ENCODE data around the gene WASF3.
"Not testable (repeated sequence)": the region's sequence is repeated elsewhere in the genome, so short reads cannot be mapped to it uniquely, and the experiment has no call there.

The WASF3 gene

DNA sequence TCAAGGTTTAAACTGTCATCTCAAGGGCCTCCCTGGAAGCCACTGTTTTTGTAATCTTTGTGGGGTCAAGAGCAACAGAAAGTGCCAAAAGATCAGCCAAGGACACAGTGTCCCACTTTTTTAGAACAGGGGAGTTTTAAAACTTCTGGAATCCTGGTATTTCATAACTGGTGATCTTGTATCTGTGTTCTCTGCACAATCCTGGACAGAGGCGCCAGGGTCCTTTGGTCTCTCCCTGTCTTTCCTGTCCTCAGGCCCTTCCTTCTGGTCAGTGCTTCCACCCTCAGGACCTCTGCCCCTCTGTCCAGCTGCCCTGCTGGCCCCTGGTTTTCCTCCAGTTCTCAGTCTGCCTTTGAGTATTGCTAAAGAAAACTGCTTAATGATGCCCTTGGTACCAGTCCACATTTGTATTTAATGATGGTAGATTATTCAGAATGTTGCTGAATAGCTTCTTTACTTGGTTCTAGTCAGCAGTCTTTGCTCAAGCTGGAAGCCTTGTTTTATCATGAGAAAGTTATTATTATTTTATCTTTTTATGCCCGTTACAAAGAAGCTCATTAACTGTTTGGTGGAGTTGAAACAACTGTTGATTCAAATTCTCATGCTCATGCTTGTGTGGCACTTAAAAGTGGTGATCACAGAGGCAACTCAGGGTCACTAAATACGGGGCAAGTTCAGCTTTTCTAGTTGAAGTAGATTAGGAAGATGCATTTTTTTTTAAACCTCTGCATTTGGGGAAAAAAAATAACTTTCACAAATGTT is 47.5 kb downstream of the WASF3 start:
- DNase-seq (no peak), ATAC-seq (replicated peaks) (no peak)
- Mint-ChIP-seq H3K9me3 (no peaks in the 10 kb centered on the region), H3K27me3 (peaks cover 39 to 42% of the 10 kb centered on the region in 2 donors), H3K27ac (no peak overlapping the region), H3K36me3 (ENCODE audit: insufficient read depth) (no peaks in the 10 kb centered on the region), H3K4me1 (ENCODE audit: low read depth in 2 of 2) (no peaks in the 10 kb centered on the region), H3K4me3 (no peak overlapping the region)

DNA sequence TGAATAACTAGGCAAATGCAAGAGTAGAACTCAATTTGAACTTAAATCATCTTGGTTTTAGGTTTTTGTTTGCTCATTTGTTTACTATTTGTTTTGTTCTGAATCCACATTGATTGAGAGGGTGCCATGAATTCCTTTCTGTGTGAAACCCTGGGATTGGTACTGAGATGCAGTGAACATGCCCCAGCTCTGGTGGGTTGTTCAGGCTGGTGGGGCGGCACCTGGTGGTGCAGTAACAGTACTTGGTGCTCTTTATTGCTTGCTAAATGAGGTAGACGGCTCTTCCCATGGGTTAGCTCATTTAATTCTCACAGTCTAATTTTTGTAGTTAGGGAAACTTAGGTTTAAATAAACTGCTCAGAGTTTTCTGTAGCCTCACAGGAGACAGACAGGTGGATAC is 48.4 kb downstream of the WASF3 start:
- DNase-seq (no peak), ATAC-seq (replicated peaks) (no peak)
- no peak overlapping the region for H3K4me3 Mint-ChIP-seq
- H3K4me1 Mint-ChIP-seq (ENCODE audit: low read depth in 2 of 2): no peaks in the 10 kb centered on the region
- H3K9me3 Mint-ChIP-seq: no peaks in the 10 kb centered on the region
- no peak overlapping the region for H3K27ac Mint-ChIP-seq
- no peaks in the 10 kb centered on the region for H3K36me3 Mint-ChIP-seq (ENCODE audit: insufficient read depth)
- H3K27me3 Mint-ChIP-seq: peaks cover 42% of the 10 kb centered on the region in 2 donors

- no peaks in the 10 kb centered on the region for H3K9me3 Mint-ChIP-seq
- DNase-seq (no peak), ATAC-seq (replicated peaks) (no peak)
- H3K4me3 Mint-ChIP-seq: no peak overlapping the region
- no peak overlapping the region for H3K27ac Mint-ChIP-seq
- H3K36me3 Mint-ChIP-seq (ENCODE audit: insufficient read depth): no peaks in the 10 kb centered on the region
- peaks cover 35 to 41% of the 10 kb centered on the region in 2 donors for H3K27me3 Mint-ChIP-seq
- no peaks in the 10 kb centered on the region for H3K4me1 Mint-ChIP-seq (ENCODE audit: low read depth in 2 of 2)
Measured at GRCh38 chr13:26606631-26607030, 49.1 kb downstream of the WASF3 start.

DNA sequence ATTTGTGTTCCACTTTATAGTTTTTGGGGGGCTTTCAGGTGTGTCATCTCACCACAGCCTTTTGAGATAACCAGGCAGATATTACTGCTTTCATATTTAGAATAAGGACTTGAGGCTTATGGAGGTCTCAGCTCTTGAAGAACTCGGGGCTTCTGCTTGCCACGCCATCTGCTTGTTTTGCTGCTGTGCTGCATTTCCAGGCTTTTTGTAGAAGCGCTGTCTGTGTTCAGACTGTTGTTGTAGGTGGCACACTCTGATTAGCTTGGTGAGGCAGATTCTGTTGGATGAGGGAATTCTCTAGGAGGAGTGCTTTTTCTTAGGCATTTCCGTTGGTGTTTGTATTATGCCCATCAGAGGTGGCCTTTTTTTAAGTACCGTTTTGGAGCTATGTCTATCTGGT is 57.2 kb downstream of the WASF3 start:
- peaks cover 20 to 41% of the 10 kb centered on the region in 2 donors for H3K27me3 Mint-ChIP-seq
- no peak overlapping the region for H3K27ac Mint-ChIP-seq
- no peak for DNase-seq
- H3K9me3 Mint-ChIP-seq: no peaks in the 10 kb centered on the region
- no peaks in the 10 kb centered on the region for H3K4me1 Mint-ChIP-seq (ENCODE audit: low read depth in 2 of 2)
- H3K4me3 Mint-ChIP-seq: no peak overlapping the region
- no peak for ATAC-seq (replicated peaks)
- H3K36me3 Mint-ChIP-seq (ENCODE audit: insufficient read depth): no peaks in the 10 kb centered on the region

- ATAC-seq (replicated peaks) (no peak), DNase-seq (no peak)
- no peaks in the 10 kb centered on the region for H3K36me3 Mint-ChIP-seq (ENCODE audit: insufficient read depth)
- H3K27ac Mint-ChIP-seq: no peak overlapping the region
- peaks cover 22 to 39% of the 10 kb centered on the region in 2 donors for H3K27me3 Mint-ChIP-seq
- no peaks in the 10 kb centered on the region for H3K4me1 Mint-ChIP-seq (ENCODE audit: low read depth in 2 of 2)
- H3K9me3 Mint-ChIP-seq: no peaks in the 10 kb centered on the region
- no peak overlapping the region for H3K4me3 Mint-ChIP-seq
Measured at GRCh38 chr13:26616126-26616525, 58.6 kb downstream of the WASF3 start.

- Mint-ChIP-seq H3K4me3 (no peak overlapping the region), H3K4me1 (ENCODE audit: low read depth in 2 of 2) (no peaks in the 10 kb centered on the region), H3K9me3 (no peaks in the 10 kb centered on the region), H3K27me3 (peaks cover 22 to 51% of the 10 kb centered on the region in 2 donors), H3K27ac (no peak overlapping the region), H3K36me3 (ENCODE audit: insufficient read depth) (no peaks in the 10 kb centered on the region)
- ATAC-seq (replicated peaks): no peak
- no peak for DNase-seq
Measured at GRCh38 chr13:26618726-26619125, 61.2 kb downstream of the WASF3 start.

- Mint-ChIP-seq H3K4me1 (ENCODE audit: low read depth in 2 of 2) (no peaks in the 10 kb centered on the region), H3K27ac (no peak overlapping the region), H3K36me3 (ENCODE audit: insufficient read depth) (no peaks in the 10 kb centered on the region), H3K4me3 (no peak overlapping the region), H3K27me3 (peaks cover 28 to 51% of the 10 kb centered on the region in 2 donors), H3K9me3 (peaks cover 3 to 6% of the 10 kb centered on the region in 2 donors)
- ATAC-seq (replicated peaks) (no peak), DNase-seq (no peak)
Measured at GRCh38 chr13:26619358-26619757, 61.9 kb downstream of the WASF3 start.

- no peak overlapping the region for H3K27ac Mint-ChIP-seq
- no peaks in the 10 kb centered on the region for H3K4me1 Mint-ChIP-seq (ENCODE audit: low read depth in 2 of 2)
- DNase-seq (no peak), ATAC-seq (replicated peaks) (no peak)
- H3K4me3 Mint-ChIP-seq: no peak overlapping the region
- H3K9me3 Mint-ChIP-seq: peaks cover 5 to 7% of the 10 kb centered on the region in 2 donors
- H3K36me3 Mint-ChIP-seq (ENCODE audit: insufficient read depth): no peaks in the 10 kb centered on the region
- peaks cover 28 to 51% of the 10 kb centered on the region in 2 donors for H3K27me3 Mint-ChIP-seq
Measured at GRCh38 chr13:26621731-26622401, 64.4 kb downstream of the WASF3 start.

DNA sequence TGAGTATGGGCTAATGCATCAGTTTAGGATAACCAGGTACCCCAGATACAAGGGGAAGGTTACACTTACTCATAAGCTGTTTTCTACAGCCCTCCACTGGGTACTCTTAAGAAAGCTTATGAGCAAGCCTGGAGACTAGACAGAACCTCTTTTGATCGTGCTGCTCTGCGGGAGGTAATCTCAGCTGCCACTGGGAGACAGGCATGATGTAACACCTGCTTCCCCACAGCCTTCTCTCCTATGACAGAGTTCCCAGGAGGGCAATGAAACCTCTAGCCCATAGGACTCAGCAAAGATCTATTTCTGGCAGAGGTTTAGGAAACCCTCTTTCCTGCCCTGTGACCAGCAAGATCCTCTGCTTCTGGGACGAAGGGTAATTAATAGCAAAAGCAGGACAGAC is 65.6 kb downstream of the WASF3 start:
- Mint-ChIP-seq H3K4me3 (no peak overlapping the region), H3K27me3 (peaks cover 28 to 44% of the 10 kb centered on the region in 2 donors), H3K9me3 (peaks cover 5 to 7% of the 10 kb centered on the region in 2 donors), H3K36me3 (ENCODE audit: insufficient read depth) (no peaks in the 10 kb centered on the region), H3K27ac (no peak overlapping the region), H3K4me1 (ENCODE audit: low read depth in 2 of 2) (no peaks in the 10 kb centered on the region)
- DNase-seq: no peak
- no peak for ATAC-seq (replicated peaks)

DNA sequence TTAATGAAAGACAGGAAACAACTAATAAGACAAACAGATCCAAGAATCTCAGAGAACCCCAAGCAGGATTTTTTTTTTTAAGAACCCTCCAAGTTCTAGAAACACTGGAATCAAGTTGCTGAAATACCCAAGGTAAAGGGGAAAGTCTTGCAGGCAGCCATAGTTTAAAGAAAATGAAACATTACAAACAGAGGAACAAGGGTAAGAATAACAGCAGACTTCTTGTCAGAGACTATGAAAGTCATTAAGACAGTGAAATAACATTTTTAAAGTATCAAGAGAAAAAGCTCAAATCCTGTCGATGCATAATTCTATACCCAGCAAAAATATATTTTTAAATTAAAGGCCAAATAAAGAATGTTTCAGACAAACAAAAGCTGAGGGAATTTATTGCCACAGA is 67.1 kb downstream of the WASF3 start:
- DNase-seq (no peak), ATAC-seq (replicated peaks) (no peak)
- no peak overlapping the region for H3K27ac Mint-ChIP-seq
- H3K4me1 Mint-ChIP-seq (ENCODE audit: low read depth in 2 of 2): no peaks in the 10 kb centered on the region
- H3K27me3 Mint-ChIP-seq: peaks cover 17 to 30% of the 10 kb centered on the region in 2 donors
- H3K4me3 Mint-ChIP-seq: no peak overlapping the region
- H3K36me3 Mint-ChIP-seq (ENCODE audit: insufficient read depth): no peaks in the 10 kb centered on the region
- H3K9me3 Mint-ChIP-seq: peaks cover 5 to 7% of the 10 kb centered on the region in 2 donors

DNA sequence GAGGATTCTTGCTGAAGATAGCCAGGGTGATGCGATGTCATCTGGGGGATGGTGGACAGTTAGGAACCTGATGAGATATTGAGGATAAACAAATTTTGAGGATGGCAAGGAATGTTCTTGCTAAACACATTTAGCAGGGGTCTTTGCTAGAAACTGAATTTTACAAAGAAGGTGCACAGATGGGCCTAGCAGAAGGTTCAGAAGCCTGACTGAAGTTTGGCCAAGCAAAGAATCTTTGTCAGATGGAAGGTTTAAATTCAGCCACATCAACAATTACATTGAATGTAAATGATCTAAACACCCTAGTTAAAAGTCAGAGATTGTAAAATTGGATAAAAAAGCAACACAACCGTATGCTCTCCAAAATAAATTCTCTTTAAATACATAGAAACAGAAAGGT is 68.8 kb downstream of the WASF3 start:
- H3K27ac Mint-ChIP-seq: no peak overlapping the region
- H3K36me3 Mint-ChIP-seq (ENCODE audit: insufficient read depth): no peaks in the 10 kb centered on the region
- H3K27me3 Mint-ChIP-seq: peaks cover 6 to 15% of the 10 kb centered on the region in 2 donors
- no peaks in the 10 kb centered on the region for H3K4me1 Mint-ChIP-seq (ENCODE audit: low read depth in 2 of 2)
- no peak for DNase-seq
- H3K9me3 Mint-ChIP-seq: peaks cover 5 to 7% of the 10 kb centered on the region in 2 donors
- no peak for ATAC-seq (replicated peaks)
- no peak overlapping the region for H3K4me3 Mint-ChIP-seq

DNA sequence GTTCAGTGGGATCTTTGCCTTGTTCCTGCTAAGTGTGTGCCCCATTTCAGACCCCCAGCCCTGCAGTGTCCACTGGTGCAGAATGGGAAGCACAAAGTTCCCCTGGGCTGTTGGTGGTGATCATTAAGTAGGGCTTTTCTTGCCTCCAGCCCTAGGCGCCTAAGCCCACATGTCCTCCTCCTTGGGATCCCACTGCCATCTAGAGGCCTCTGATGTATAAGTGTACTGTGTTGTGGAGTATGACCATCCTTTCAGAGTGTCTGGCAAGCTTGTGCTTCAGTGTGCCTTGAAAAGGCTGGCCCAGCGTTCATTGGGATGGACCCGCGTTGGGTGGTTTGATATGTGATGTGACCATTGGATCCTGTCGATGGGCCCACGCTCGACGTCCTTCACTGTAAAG is 71.2 kb downstream of the WASF3 start:
- no peaks in the 10 kb centered on the region for H3K4me1 Mint-ChIP-seq (ENCODE audit: low read depth in 2 of 2)
- H3K36me3 Mint-ChIP-seq (ENCODE audit: insufficient read depth): no peaks in the 10 kb centered on the region
- peaks cover 5 to 7% of the 10 kb centered on the region in 2 donors for H3K9me3 Mint-ChIP-seq
- H3K4me3 Mint-ChIP-seq: no peak overlapping the region
- no peak for ATAC-seq (replicated peaks)
- DNase-seq: no peak
- H3K27me3 Mint-ChIP-seq: peaks cover 6 to 9% of the 10 kb centered on the region in 2 donors
- H3K27ac Mint-ChIP-seq: no peak overlapping the region

- DNase-seq (no peak), ATAC-seq (replicated peaks) (no peak)
- peaks cover 8 to 9% of the 10 kb centered on the region in 2 donors for H3K27me3 Mint-ChIP-seq
- no peaks in the 10 kb centered on the region for H3K36me3 Mint-ChIP-seq (ENCODE audit: insufficient read depth)
- H3K9me3 Mint-ChIP-seq: peaks cover 1% of the 10 kb centered on the region in 2 donors
- H3K4me3 Mint-ChIP-seq: no peak overlapping the region
- H3K27ac Mint-ChIP-seq: no peak overlapping the region
- no peaks in the 10 kb centered on the region for H3K4me1 Mint-ChIP-seq (ENCODE audit: low read depth in 2 of 2)
Measured at GRCh38 chr13:26629260-26629825, 71.9 kb downstream of the WASF3 start.

DNA sequence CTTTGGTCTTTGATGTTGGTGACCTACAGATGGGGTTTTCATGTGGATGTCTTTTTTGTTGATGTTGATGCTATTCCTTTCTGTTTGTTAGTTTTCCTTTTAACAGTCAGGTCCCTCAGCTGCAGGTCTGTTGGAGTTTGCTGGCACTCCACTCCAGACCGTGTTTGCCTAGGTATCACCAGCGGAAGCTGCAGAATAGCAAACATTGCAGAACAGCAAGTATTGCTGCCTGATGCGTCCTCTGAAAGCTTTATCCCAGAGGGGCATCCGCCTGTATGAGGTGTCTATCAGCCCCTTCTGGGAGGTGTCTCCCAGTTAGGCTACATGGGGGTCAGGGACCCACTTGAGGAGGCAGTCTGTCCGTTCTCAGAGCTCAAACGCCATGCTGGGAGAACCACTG is 78.2 kb downstream of the WASF3 start:
- not testable (repeated sequence) for H3K36me3 Mint-ChIP-seq (ENCODE audit: insufficient read depth); H3K4me1 Mint-ChIP-seq (ENCODE audit: low read depth in 2 of 2); DNase-seq; H3K27ac Mint-ChIP-seq; H3K9me3 Mint-ChIP-seq; ATAC-seq (replicated peaks); H3K4me3 Mint-ChIP-seq
- peaks cover 24 to 34% of the 10 kb centered on the region in 2 donors for H3K27me3 Mint-ChIP-seq

Measured in effector memory CD8-positive, alpha-beta T cell (primary cell).